ENCODE measurements around the gene PODXL2.
"Not testable (repeated sequence)": the region's sequence is repeated elsewhere in the genome, so short reads cannot be mapped to it uniquely, and the experiment has no call there.

The PODXL2 gene

DNA sequence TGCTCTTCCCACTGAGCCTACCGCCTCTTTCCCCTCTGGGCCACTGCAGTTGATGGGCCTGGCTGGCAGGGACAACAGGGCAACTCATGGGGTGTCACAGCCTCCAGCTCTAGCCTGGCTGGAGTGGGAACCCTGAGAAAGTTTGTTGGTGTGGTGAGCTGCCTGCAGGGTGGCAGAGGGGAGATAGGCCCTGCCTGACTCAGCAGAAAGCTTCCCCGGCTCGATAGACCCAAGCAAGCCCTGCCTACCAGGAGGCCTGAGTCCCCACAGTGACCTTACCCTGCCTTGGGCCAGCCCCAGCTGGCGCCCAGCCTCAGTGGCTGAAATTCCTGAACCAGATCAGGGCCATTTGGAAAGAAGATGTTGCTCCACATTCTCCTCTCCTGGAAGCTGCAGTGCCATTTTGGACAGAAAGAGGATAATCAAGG lies 73.2 kb downstream of the PODXL2 start:
- DNase-seq (ENCODE audit: extremely low read depth in 1 of 2, low read depth in 1 of 2), result no peak

DNA sequence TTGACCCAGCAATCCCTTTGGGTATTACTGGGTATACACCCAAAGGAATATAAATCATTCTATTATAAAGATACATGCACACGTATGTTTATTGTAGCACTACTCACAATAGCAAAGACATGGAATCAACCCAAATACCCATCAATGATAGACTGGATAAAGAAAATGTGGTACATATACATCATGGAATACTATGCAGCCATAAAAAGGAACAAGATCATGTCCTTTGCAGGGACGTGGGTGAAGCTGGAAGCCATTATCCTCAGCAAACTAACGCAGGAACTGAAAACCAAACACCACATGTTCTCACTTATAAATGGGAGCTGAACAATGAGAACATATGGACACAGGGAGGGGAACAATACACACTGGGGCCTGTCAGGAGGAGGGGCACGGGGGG lies 75.9 kb downstream of the PODXL2 start:
- not testable (repeated sequence) for DNase-seq (ENCODE audit: extremely low read depth in 1 of 2, low read depth in 1 of 2)

- no peak for DNase-seq (ENCODE audit: extremely low read depth in 1 of 2, low read depth in 1 of 2)
Observed at GRCh38 chr3:127706312-127706711, 77.3 kb downstream of the PODXL2 start.

GRCh38 chr3:127706785-127707351 lies 77.9 kb downstream of the PODXL2 start:
- no peak for DNase-seq (ENCODE audit: extremely low read depth in 1 of 2, low read depth in 1 of 2)

DNA sequence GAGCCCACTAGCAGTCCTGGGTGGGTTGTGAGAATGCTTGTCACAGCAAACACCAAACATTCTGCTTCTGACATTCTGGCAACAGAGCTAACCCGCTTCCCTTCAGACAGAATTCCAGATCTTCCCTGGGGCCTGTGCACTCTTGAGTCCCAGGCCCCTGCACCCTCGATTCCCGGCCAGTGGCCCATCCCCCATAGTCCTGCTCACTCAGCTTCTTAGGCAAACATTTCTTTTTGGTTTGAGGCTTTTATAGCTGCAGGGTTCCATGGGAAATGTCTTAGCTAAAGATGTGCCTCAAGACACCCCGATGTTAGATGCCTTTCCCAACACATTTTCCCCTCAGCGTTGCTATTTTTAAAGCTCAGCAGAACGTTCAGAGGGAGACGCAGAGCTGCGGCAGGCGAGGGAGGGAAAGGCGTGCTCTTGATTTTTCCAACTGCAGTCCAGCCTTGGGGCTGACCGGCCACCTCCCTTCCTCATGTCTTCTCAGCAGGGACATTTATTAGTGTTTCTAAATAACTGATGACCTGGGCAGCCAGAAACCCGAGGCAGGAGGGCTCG lies 78.9 kb downstream of the PODXL2 start:
- no peak for DNase-seq (ENCODE audit: extremely low read depth in 1 of 2, low read depth in 1 of 2)

DNA sequence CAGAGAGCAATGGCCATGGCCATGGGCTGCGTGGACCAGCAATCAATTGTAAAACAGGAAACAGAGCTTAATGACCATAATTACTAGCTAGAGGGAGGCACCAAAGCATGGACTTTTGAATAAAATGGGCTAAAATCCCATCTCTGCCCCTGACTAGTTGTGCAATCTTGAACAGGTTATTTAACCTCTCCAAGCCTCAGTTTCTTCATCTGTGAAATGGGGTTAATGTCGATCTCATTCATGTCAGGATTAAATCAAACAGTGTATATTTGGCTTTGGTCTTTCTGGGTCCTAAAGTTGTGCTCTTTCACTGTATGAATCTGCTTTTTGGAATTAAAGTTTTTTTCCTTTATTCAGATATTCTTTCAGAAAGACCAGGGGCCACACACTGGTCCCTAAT lies 79.9 kb downstream of the PODXL2 start:
- DNase-seq (ENCODE audit: extremely low read depth in 1 of 2, low read depth in 1 of 2), result no peak

DNA sequence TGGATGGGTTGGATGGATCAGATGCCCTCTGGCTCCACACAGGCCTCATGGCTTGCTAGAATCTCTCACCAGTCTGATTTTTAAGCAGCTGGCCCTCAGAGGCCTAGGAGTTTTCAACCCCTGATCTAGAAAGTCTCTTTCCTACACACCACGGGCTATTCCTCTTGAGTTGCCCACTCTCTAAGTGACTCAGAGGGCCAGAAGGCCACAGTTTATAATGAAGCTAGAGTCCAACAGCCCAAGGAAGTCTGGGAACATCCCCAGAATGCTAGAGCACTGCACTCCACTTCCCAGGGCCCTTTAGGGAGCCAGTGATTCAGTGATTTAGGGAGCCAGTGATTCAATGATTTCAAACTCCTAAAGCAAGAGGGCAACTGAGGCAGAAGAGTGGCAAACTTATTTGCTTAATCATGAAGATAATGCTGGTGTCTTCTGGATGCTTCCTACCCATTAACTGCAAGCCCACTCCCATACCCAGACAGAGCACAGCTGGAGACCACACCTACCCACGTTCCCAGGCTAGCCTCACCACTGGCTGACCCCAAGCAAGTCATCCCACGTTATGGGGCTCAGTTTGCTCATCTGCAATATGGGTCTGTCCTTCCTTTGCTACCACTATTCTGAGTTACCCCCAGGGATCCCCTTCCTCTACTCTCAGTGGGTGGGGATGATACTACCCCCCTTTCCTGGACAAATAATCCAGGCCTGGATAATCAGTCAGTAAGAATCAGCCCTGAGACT lies 80.5 kb downstream of the PODXL2 start:
- DNase-seq (ENCODE audit: extremely low read depth in 1 of 2, low read depth in 1 of 2), result no peak

DNA sequence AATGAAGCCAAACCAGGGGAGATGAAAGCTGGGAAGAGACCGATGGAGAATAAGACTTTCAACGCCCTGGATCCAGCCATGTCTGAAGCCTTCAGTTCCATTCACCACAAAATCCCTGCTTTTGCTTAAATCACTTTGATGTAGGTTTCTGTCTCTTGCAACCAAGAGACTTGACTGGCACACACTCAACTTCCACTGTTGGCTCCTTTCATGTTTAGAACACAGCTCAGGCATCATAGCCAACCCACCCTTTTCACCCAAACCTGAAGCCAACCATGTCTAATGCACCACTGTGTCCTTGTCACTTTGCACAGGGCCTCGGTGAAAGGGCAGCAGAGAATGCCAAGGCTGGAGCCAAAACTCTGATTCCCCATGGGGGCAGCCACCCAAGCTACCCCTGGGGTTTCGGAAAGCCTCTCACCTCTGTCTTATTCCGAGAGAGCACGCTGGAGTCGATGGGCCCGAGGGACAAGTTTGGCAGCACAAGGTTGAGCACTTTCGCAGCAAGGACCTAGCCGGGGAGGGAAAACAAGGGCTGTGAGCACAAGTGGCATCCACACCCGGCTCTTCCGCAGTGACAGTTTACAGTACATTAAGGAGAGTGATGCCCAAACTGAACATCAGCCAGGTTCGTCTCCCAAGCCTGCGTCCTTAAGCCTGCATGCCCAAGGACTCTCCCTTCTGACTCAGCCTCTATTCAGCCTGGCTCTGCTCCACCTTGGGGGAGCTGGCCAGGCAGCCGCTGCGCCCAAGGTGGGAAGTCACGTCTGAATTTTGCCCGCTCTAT lies 81.4 kb downstream of the PODXL2 start:
- DNase-seq (ENCODE audit: extremely low read depth in 1 of 2, low read depth in 1 of 2), result no peak

GRCh38 chr3:127711021-127711695 lies 82.2 kb downstream of the PODXL2 start:
- no peak for DNase-seq (ENCODE audit: extremely low read depth in 1 of 2, low read depth in 1 of 2)

DNA sequence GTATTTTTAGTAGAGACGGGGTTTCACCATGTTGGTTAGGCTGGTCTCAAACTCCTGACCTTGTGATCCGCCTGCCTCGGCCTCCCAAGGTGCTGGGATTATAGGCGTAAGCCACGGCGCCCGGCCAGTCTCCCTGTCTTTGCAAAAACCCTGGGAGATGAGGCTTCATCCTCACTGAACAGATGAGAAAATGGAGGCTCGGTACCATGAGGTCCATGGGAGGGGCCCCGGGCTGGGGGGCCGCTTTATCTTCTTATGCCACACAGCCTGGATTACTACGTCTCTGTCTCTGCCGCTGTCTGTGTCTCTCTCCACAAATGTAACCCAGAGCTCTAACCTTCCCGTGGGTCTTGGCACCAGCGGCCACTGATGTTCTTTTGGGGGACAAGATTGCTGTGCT lies 82.9 kb downstream of the PODXL2 start:
- DNase-seq (ENCODE audit: extremely low read depth in 1 of 2, low read depth in 1 of 2), result no peak

GRCh38 chr3:127712461-127712860 lies 83.5 kb downstream of the PODXL2 start:
- no peak for DNase-seq (ENCODE audit: extremely low read depth in 1 of 2, low read depth in 1 of 2)

DNA sequence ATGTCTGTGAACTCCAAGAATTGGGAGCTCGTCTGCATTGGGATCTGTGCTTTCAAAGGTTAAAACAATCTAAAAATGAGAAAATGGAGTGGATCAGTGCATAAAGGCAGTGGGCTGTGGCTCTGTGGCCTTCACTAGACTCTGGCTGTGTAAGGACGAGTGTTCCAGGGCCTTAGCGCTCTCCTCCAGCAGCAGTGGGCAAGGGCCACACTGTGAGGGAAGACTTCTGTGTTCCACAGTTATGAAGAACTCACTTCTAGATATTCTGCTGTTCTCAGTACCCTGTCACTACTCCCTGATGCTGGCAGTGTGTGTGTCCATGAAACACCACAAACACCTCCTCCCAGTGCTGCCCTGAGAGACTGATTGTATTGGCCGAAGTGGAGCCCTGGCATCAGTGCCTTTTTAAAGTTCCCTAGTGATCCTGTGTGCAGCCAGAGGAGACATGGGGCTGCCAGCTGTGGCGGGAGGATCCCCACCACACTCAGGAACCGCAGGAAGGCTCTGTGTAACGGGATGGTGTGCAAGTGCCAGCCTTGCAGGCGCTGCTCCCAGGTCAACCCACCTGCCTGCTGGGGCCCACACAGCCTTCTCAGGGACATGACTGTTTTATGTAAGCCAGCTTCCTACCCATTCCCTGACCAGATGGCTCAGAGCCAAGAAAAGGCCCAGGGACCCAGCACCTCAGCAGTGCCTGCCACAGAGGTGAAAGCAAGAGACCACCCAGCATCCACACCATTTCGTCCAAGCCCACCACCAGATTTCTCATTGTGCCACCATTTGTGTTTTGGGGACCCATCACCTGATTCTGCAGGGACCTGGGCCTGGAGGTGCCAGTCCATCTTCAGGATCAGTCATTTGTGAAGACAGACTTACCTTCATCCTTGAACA lies 84.1 kb downstream of the PODXL2 start:
- DNase-seq (ENCODE audit: extremely low read depth in 1 of 2, low read depth in 1 of 2), result no peak

- no peak for DNase-seq (ENCODE audit: extremely low read depth in 1 of 2, low read depth in 1 of 2)
Observed at GRCh38 chr3:127714125-127714571, 85.2 kb downstream of the PODXL2 start.

GRCh38 chr3:127714866-127715265 lies 85.9 kb downstream of the PODXL2 start:
- DNase-seq (ENCODE audit: extremely low read depth in 1 of 2, low read depth in 1 of 2), result no peak

- DNase-seq (ENCODE audit: extremely low read depth in 1 of 2, low read depth in 1 of 2), result no peak
Observed at GRCh38 chr3:127715532-127715931, 86.5 kb downstream of the PODXL2 start.

GRCh38 chr3:127716384-127716783 lies 87.4 kb downstream of the PODXL2 start:
- DNase-seq (ENCODE audit: extremely low read depth in 1 of 2, low read depth in 1 of 2), result no peak

DNA sequence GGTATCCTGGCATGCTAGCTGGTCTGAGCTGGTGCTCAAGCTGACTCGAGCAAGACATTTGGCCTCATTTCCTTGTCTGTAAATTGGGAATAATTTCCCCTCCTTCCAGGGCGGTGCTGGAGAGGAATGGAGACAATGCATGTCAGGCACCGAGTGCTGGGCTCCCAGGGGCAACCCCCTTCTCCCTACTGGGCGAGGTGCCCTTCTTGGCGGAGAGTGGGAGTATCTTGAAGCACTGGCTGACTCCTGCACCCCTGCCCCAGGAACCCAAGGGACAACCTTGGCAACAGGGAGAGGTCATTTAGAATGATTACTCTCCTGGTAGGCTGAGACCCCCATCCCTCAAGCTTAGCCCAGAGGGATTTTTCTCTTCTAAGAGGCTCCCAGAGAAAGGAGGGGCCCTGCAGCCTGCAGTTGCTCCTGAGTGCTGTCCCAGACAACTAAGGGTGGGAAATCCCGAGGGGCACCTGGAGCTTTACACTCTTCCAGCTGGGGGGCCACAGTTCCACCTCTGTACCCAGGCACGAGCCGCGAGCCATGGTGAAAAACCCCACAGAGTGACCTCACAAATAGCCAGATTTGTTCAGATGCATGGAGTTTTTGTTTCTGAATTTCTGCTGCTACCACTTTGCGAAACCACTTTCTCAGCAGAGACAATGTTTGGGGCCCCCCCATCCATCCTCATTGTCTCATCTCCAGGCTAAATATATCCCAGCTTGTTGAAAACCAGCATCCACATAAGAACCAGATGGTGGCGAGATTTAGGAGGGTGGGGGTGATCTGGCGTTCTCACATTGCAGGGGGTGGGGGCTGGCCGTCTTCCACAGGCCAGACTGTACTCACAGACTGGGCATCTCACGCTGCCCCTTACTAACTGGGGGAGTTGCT lies 88.6 kb downstream of the PODXL2 start:
- DNase-seq (ENCODE audit: extremely low read depth in 1 of 2, low read depth in 1 of 2), result no peak

GRCh38 chr3:127718245-127718915 lies 89.4 kb downstream of the PODXL2 start:
- DNase-seq (ENCODE audit: extremely low read depth in 1 of 2, low read depth in 1 of 2), result no peak

GRCh38 chr3:127718916-127719290 lies 89.9 kb downstream of the PODXL2 start:
- DNase-seq (ENCODE audit: extremely low read depth in 1 of 2, low read depth in 1 of 2), result no peak
